Measurements from ENCODE around the gene BTBD17. TPM values are rescaled to one million over a fixed set of nuclear protein-coding genes. Genes with fewer than 3 reads are reported as not detected.

The BTBD17 gene
- total and polyA plus RNA-seq, 2 experiments from 2014 or later = 1.9 to 5.0 TPM

DNA sequence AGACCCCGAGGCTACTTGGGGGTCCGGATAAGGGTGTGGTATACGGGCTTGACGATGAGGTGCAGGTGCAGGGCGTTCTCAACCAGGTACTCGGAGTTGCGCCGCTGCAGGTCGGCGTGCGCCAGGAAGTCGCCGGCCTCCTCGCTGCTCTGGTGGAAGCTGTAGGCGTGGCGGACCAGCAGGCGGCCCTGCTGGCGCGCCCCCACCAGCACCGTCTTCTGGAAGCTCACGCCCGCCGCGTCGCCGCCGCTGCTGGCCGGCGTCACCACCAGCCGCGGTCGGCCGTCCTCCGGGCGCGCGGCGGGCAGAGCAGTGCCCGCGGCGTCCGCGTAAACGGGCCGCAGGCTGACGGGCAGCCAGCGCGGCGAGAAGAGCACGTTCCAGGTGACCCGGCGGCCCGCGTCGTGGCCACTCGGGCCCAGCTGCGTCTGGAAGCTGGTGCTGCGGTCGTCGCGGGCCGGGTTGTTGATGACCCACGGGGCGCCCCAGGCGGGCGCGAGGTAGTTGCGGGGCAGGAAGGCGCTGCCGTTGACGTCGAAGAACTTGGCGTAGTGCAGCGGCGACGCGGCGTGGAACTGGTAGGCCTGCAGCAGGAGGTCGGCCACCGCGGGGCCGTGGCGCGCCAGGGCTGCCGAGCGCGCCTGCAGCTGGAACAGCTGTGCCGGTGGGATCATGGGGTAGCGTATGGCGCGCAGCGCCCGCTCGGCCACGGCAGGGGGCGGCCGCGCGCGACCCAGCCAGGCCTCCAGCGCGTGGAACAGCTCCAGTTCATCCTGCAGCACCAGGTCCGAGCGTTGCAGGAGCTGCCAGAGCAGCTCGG is 4.8 kb downstream of the BTBD17 start (continued):
- TF ChIP-seq, protein P1, sequence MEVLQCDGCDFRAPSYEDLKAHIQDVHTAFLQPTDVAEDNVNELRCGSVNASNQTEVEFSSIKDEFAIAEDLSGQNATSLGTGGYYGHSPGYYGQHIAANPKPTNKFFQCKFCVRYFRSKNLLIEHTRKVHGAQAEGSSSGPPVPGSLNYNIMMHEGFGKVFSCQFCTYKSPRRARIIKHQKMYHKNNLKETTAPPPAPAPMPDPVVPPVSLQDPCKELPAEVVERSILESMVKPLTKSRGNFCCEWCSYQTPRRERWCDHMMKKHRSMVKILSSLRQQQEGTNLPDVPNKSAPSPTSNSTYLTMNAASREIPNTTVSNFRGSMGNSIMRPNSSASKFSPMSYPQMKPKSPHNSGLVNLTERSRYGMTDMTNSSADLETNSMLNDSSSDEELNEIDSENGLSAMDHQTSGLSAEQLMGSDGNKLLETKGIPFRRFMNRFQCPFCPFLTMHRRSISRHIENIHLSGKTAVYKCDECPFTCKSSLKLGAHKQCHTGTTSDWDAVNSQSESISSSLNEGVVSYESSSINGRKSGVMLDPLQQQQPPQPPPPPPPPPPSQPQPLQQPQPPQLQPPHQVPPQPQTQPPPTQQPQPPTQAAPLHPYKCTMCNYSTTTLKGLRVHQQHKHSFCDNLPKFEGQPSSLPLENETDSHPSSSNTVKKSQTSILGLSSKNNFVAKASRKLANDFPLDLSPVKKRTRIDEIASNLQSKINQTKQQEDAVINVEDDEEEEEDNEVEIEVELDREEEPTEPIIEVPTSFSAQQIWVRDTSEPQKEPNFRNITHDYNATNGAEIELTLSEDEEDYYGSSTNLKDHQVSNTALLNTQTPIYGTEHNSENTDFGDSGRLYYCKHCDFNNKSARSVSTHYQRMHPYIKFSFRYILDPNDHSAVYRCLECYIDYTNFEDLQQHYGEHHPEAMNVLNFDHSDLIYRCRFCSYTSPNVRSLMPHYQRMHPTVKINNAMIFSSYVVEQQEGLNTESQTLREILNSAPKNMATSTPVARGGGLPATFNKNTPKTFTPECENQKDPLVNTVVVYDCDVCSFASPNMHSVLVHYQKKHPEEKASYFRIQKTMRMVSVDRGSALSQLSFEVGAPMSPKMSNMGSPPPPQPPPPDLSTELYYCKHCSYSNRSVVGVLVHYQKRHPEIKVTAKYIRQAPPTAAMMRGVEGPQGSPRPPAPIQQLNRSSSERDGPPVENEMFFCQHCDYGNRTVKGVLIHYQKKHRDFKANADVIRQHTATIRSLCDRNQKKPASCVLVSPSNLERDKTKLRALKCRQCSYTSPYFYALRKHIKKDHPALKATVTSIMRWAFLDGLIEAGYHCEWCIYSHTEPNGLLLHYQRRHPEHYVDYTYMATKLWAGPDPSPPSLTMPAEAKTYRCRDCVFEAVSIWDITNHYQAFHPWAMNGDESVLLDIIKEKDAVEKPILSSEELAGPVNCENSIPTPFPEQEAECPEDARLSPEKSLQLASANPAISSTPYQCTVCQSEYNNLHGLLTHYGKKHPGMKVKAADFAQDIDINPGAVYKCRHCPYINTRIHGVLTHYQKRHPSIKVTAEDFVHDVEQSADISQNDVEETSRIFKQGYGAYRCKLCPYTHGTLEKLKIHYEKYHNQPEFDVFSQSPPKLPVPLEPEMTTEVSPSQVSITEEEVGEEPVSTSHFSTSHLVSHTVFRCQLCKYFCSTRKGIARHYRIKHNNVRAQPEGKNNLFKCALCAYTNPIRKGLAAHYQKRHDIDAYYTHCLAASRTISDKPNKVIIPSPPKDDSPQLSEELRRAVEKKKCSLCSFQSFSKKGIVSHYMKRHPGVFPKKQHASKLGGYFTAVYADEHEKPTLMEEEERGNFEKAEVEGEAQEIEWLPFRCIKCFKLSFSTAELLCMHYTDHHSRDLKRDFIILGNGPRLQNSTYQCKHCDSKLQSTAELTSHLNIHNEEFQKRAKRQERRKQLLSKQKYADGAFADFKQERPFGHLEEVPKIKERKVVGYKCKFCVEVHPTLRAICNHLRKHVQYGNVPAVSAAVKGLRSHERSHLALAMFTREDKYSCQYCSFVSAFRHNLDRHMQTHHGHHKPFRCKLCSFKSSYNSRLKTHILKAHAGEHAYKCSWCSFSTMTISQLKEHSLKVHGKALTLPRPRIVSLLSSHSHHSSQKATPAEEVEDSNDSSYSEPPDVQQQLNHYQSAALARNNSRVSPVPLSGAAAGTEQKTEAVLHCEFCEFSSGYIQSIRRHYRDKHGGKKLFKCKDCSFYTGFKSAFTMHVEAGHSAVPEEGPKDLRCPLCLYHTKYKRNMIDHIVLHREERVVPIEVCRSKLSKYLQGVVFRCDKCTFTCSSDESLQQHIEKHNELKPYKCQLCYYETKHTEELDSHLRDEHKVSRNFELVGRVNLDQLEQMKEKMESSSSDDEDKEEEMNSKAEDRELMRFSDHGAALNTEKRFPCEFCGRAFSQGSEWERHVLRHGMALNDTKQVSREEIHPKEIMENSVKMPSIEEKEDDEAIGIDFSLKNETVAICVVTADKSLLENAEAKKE (CRISPR knock-in tag; IDR thresholded peaks at IDR 0.05) = no peak
- TF ChIP-seq EZH2 (IDR thresholded peaks at IDR 0.05; ENCODE audit: low read depth, unreplicated experiment) = no peak

DNA sequence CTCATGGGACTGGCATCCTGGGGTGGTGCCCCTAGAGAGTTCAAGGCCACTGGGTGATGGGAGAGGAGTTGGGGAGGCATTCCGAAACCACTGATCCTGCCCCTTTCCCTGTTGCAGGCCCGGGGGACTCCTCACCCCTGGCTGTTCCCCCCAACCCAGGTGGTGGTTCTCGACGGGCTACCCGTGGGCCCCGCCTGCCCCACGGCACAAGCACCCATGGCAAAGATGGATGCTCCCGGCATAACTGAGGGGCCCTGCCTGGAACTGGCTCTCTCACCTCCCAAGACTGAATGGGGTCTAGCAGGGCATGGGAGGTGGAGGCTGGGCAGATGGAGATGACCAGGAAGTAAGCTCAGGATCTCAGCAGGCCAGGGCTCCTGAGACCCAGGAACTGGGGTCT is 6.6 kb downstream of the BTBD17 start:
- Mint-ChIP-seq H3K9me3 (no peaks in the 10 kb centered on the region), H3K4me3 (no peak overlapping the region), H3K27me3 (ENCODE audit: insufficient read depth, low read depth, poor library complexity) (peaks cover 59% of the 10 kb centered on the region), H3K36me3 (ENCODE audit: low read depth) (peaks cover 6% of the 10 kb centered on the region; the same call in 2 of the 3 replicates), H3K4me1 (peaks cover 17% of the 10 kb centered on the region), H3K27ac (no peak overlapping the region)
- H2AFZ ChIP-seq = no peak overlapping the region
- H3K4me3 ChIP-seq = no peak overlapping the region
- no peaks in the 10 kb centered on the region for H3K36me3 ChIP-seq (ENCODE audit: insufficient read depth)
- ATAC-seq (no peak), DNase-seq (ENCODE audit: low spot score) (no peak)
- no peak overlapping the region for H3K4me2 ChIP-seq
- H3F3A ChIP-seq (replicated peaks; ENCODE audit: low read depth) = no peaks in the 10 kb centered on the region
- peaks cover 4% of the 10 kb centered on the region; the same call in 1 of the 2 replicates for H3K4me1 ChIP-seq (ENCODE audit: insufficient read depth)
- H4K20me1 ChIP-seq (replicated peaks; ENCODE audit: insufficient read depth) = no peaks in the 10 kb centered on the region; the same call in 1 of the 2 replicates
- peaks cover 76% of the 10 kb centered on the region for H3K27me3 ChIP-seq (ENCODE audit: insufficient read depth)
- no peak overlapping the region for H3K27ac ChIP-seq (ENCODE audit: low read depth)
- H3K9me2 ChIP-seq (ENCODE audit: insufficient read depth) = no peaks in the 10 kb centered on the region
- H3K79me2 ChIP-seq (replicated peaks; ENCODE audit: insufficient read depth) = no peaks in the 10 kb centered on the region
- TF ChIP-seq STAT1 (IDR thresholded peaks at IDR 0.05; ENCODE audit: unreplicated experiment) = no peak
- TF ChIP-seq, protein P2, sequence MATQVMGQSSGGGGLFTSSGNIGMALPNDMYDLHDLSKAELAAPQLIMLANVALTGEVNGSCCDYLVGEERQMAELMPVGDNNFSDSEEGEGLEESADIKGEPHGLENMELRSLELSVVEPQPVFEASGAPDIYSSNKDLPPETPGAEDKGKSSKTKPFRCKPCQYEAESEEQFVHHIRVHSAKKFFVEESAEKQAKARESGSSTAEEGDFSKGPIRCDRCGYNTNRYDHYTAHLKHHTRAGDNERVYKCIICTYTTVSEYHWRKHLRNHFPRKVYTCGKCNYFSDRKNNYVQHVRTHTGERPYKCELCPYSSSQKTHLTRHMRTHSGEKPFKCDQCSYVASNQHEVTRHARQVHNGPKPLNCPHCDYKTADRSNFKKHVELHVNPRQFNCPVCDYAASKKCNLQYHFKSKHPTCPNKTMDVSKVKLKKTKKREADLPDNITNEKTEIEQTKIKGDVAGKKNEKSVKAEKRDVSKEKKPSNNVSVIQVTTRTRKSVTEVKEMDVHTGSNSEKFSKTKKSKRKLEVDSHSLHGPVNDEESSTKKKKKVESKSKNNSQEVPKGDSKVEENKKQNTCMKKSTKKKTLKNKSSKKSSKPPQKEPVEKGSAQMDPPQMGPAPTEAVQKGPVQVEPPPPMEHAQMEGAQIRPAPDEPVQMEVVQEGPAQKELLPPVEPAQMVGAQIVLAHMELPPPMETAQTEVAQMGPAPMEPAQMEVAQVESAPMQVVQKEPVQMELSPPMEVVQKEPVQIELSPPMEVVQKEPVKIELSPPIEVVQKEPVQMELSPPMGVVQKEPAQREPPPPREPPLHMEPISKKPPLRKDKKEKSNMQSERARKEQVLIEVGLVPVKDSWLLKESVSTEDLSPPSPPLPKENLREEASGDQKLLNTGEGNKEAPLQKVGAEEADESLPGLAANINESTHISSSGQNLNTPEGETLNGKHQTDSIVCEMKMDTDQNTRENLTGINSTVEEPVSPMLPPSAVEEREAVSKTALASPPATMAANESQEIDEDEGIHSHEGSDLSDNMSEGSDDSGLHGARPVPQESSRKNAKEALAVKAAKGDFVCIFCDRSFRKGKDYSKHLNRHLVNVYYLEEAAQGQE (IDR thresholded peaks at IDR 0.05; ENCODE audit: unreplicated experiment) = no peak
- TF ChIP-seq, protein P1 (CRISPR knock-in tag; IDR thresholded peaks at IDR 0.05) = no peak

Measured in GM23338 (cell line).